ENCODE results near the gene BBS9.

Gene BBS9

DNA sequence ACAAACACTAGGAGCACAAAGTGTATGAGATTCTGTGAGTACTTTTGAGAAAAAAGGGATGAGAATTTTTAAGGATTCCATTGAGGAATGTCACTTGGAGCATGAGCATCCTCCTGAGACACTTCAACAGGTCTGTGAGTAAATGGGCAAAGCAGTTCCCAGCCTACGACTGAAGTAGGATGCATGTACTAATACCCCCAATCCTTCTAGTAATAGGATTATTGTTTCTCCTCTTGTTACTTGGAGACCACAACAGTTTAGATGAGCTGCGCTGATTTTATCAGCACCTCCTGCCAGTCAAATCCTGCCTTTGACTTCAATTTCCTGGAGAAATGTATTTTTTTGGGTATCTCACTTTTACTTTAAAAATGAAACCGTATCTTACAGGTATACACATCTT lies 820 bp downstream of the BBS9 start:
- peak overlapping the region; percentile 86 for H3K4me3 ChIP-seq (ENCODE audit: low read depth, low read length)
- no peak for TF ChIP-seq CTCF (IDR thresholded peaks at IDR 0.05; ENCODE audit: low read depth, low read length)
- H3K27me3 ChIP-seq = 0 out of 2 replicates have a peak, but pooled peaks cover 2% of the 10 kb centered on the region
- no peaks in the 10 kb centered on the region for H3K36me3 ChIP-seq
- DNase-seq = no peak
- no peaks in the 10 kb centered on the region for H3K4me1 ChIP-seq
- H3K9me3 ChIP-seq = no peaks in the 10 kb centered on the region; the same call in 1 of the 2 replicates

DNA sequence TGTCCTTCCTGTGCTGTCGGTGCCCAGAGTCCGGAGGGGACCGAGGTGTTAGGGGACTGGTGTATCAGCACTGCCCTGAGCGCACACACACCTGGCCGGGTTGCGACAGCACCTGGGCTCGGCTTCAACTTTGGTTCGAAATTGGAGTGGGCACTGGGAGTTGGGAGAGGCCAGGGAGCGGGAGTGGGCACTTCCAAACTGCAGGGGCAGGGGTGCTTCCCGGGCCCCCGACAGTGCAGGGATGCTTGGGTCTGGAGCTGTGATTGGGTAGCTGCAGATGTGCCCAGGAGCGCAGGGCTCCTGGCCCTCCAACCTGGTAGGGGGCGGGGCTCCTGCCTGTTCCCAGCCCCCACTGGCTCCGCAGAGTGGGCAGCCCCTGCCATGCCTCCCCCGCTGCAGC lies 7.7 kb downstream of the BBS9 start:
- Histone ChIP-seq H3K4me1 (no peaks in the 10 kb centered on the region), H3K36me3 (no peaks in the 10 kb centered on the region), H3K4me3 (ENCODE audit: low read depth, low read length) (no peak overlapping the region), H3K27me3 (0 out of 2 replicates have a peak, but pooled peaks cover 7% of the 10 kb centered on the region), H3K9me3 (peaks cover 4% of the 10 kb centered on the region; the same call in 1 of the 2 replicates)
- no peak for DNase-seq
- TF ChIP-seq CTCF (IDR thresholded peaks at IDR 0.05; ENCODE audit: low read depth, low read length) = no peak

- TF ChIP-seq CTCF (IDR thresholded peaks at IDR 0.05; ENCODE audit: low read depth, low read length) = no peak
- no peaks in the 10 kb centered on the region for H3K36me3 ChIP-seq
- DNase-seq = no peak
- no peaks in the 10 kb centered on the region for H3K9me3 ChIP-seq
- H3K4me3 ChIP-seq (ENCODE audit: low read depth, low read length) = no peak overlapping the region
- no peaks in the 10 kb centered on the region for H3K27me3 ChIP-seq
- no peaks in the 10 kb centered on the region for H3K4me1 ChIP-seq
These were observed 13.2 kb downstream of the BBS9 start for GRCh38 chr7:33142585-33142984.

DNA sequence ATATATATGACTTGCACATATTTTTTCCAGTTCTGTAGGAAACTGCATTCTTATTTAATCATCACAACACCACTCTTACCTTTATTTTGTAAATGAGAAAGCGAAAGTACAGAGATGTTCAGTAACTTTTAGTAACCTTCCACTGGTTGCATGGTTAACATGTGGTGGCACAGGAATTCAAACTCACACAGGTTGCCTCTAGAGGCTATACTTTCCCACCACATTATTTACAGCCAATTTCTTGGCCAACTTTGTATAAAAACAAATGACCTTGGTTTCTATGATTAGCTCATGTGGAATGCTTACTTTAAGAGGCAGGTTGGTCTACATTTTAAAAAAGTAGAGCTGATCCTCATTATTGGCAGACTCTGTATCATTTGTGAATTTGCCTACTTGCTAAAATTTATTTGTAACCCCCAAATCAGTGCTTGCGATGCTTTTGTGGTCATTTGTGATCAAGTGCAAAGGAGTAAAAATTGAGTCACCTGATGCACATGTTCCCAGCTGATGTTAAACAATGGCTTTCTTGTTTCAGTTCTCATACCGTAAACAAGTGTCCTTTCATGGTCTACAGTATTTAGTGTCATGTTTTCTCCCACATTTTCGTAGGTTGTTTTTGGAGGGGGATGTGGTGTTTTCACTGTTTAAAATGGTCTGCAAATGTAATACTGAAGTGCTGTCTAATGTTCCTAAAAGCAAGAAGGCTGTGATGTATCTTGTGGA lies 14.8 kb downstream of the BBS9 start:
- H3K36me3 ChIP-seq = no peaks in the 10 kb centered on the region
- H3K9me3 ChIP-seq = no peaks in the 10 kb centered on the region
- no peak overlapping the region for H3K4me3 ChIP-seq (ENCODE audit: low read depth, low read length)
- no peak for TF ChIP-seq CTCF (IDR thresholded peaks at IDR 0.05; ENCODE audit: low read depth, low read length)
- H3K4me1 ChIP-seq = no peaks in the 10 kb centered on the region
- H3K27me3 ChIP-seq = no peaks in the 10 kb centered on the region
- no peak for DNase-seq

GRCh38 chr7:33145156-33145555 lies 15.8 kb downstream of the BBS9 start:
- TF ChIP-seq CTCF (IDR thresholded peaks at IDR 0.05; ENCODE audit: low read depth, low read length) = no peak
- H3K36me3 ChIP-seq = no peaks in the 10 kb centered on the region
- H3K4me3 ChIP-seq (ENCODE audit: low read depth, low read length) = no peak overlapping the region
- H3K27me3 ChIP-seq = no peaks in the 10 kb centered on the region
- no peaks in the 10 kb centered on the region for H3K4me1 ChIP-seq
- DNase-seq = no peak
- H3K9me3 ChIP-seq = no peaks in the 10 kb centered on the region

- Histone ChIP-seq H3K27me3 (no peaks in the 10 kb centered on the region), H3K36me3 (no peaks in the 10 kb centered on the region), H3K4me3 (ENCODE audit: low read depth, low read length) (no peak overlapping the region), H3K4me1 (no peaks in the 10 kb centered on the region), H3K9me3 (no peaks in the 10 kb centered on the region)
- DNase-seq = no peak
- TF ChIP-seq CTCF (IDR thresholded peaks at IDR 0.05; ENCODE audit: low read depth, low read length) = no peak
These were observed 22.7 kb downstream of the BBS9 start for GRCh38 chr7:33152087-33152486.

Data from BE2C (cell line).